CD4-positive, alpha-beta T cell treated with Interleukin-12 subunit alpha and Interleukin-12 subunit beta, for 1 hour (primary cell): ENCODE data around the gene BLM.
"Not testable (repeated sequence)": the region's sequence is repeated elsewhere in the genome, so short reads cannot be mapped to it uniquely, and the experiment has no call there.

Experiments used
- DNase-seq: peaks from one replicate; pipeline ENCODE4 v3.0.0-alpha.2; 2020

BLM gene

GRCh38 chr15:90740545-90740944, 23.4 kb downstream of the BLM start:
- DNase-seq, result not testable (repeated sequence)

- DNase-seq, result no peak
Measured at GRCh38 chr15:90742087-90742486, 24.9 kb downstream of the BLM start.

GRCh38 chr15:90743407-90743806, 26.3 kb downstream of the BLM start:
- DNase-seq, result no peak

- DNase-seq, result no peak
Measured at GRCh38 chr15:90744759-90745402, 27.7 kb downstream of the BLM start.

GRCh38 chr15:90749754-90750153, 32.6 kb downstream of the BLM start:
- no peak for DNase-seq

GRCh38 chr15:90750186-90750585, 33.0 kb downstream of the BLM start:
- DNase-seq, result peak; percentile 29

- DNase-seq, result no peak
Measured at GRCh38 chr15:90751300-90751825, 34.2 kb downstream of the BLM start.

GRCh38 chr15:90756916-90757315, 39.8 kb downstream of the BLM start:
- DNase-seq, result no peak

- no peak for DNase-seq
Measured at GRCh38 chr15:90757461-90757860, 40.3 kb downstream of the BLM start.

GRCh38 chr15:90760661-90761232, 43.6 kb downstream of the BLM start:
- DNase-seq, result no peak

- DNase-seq, result no peak
Measured at GRCh38 chr15:90761629-90762028, 44.5 kb downstream of the BLM start.

GRCh38 chr15:90762109-90762508, 45.0 kb downstream of the BLM start:
- no peak for DNase-seq

- no peak for DNase-seq
Measured at GRCh38 chr15:90763366-90764099, 46.4 kb downstream of the BLM start.

- DNase-seq, result no peak
Measured at GRCh38 chr15:90765531-90765930, 48.4 kb downstream of the BLM start.

GRCh38 chr15:90765966-90766365, 48.8 kb downstream of the BLM start:
- no peak for DNase-seq

- DNase-seq, result no peak
Measured at GRCh38 chr15:90769375-90769774, 52.2 kb downstream of the BLM start.

GRCh38 chr15:90773485-90773884, 56.3 kb downstream of the BLM start:
- no peak for DNase-seq

- no peak for DNase-seq
Measured at GRCh38 chr15:90774731-90775514, 57.8 kb downstream of the BLM start.

GRCh38 chr15:90780916-90781315, 63.8 kb downstream of the BLM start:
- DNase-seq, result peak; percentile 20

GRCh38 chr15:90782442-90782841, 65.3 kb downstream of the BLM start:
- no peak for DNase-seq

- no peak for DNase-seq
Measured at GRCh38 chr15:90787881-90788280, 70.7 kb downstream of the BLM start.

- no peak for DNase-seq
Measured at GRCh38 chr15:90789462-90789861, 72.3 kb downstream of the BLM start.

GRCh38 chr15:90790057-90790456, 72.9 kb downstream of the BLM start:
- DNase-seq, result no peak
